Gastrocnemius medialis (tissue), 4 donors: ENCODE data around the gene FAM124A. TPM values are rescaled to one million over a fixed set of nuclear protein-coding genes. Genes with fewer than 3 reads are reported as not detected.

ENCODE experiments used
- ATAC-seq, 2 donors: fragments of 150-250 bp; one replicate each; pipeline ENCODE4 v1.9.1; 2016
- DNase-seq, 2 donors: peaks; one replicate each; pipeline ENCODE4 v3.0.0-alpha.2; 2019
- H3K27ac ChIP-seq, 4 donors: fragments of 200-600 bp; sonication (generic); 1 replicate in 1 of 4; 2 replicates in 3 of 4; pipeline ENCODE4 v1.5.1; 2016 to 2018; ENCODE audit warnings: mild to moderate bottlenecking in 2 of 4, moderate library complexity in 1 of 4
- H3K27me3 ChIP-seq, 3 donors: fragments of 200-600 bp; sonication (generic) in 2 of 3; 1 replicate in 1 of 3; 2 replicates in 2 of 3; pipeline versions ENCODE4 v1.5.1 to v1.6.0; 2016 to 2019; ENCODE audit warnings: mild to moderate bottlenecking in 1 of 3, moderate library complexity in 1 of 3
- H3K36me3 ChIP-seq, 2 donors: fragments of 200-600 bp; sonication (generic) in 1 of 2; one replicate each; pipeline ENCODE4 v1.5.1; 2017 to 2018
- H3K4me1 ChIP-seq, 2 donors: fragments of 200-600 bp; sonication (generic) in 1 of 2; one replicate each; pipeline ENCODE4 v1.5.1; 2016 to 2017; ENCODE audit warnings: mild to moderate bottlenecking in 2 of 2
- H3K4me3 ChIP-seq, 4 donors: fragments of 200-600 bp; sonication (generic) in 3 of 4; 1 replicate in 1 of 4; 2 replicates in 3 of 4; pipeline ENCODE4 v1.5.1; 2016 to 2019; ENCODE audit warnings: mild to moderate bottlenecking in 2 of 4
- H3K9me3 ChIP-seq, 3 donors: fragments of 200-600 bp; sonication (generic) in 2 of 3; 1 replicate in 1 of 3; 2 replicates in 2 of 3; pipeline ENCODE4 v1.5.1; 2016 to 2019
- POLR2A ChIP-seq, 2 donors: fragments of 450-650 bp; IDR thresholded peaks; one replicate each; pipeline ENCODE4 v1.6.1; 2017; ENCODE audit warnings: antibody characterized with exemption in 2 of 2, mild to moderate bottlenecking in 2 of 2, moderate library complexity in 2 of 2
- in situ Hi-C, 4 donors: fragments of 200-750 bp; cut with MboI; loops; one replicate each; pipeline versions ENCODE4 v1.15.0 to v1.8.0; 2017; ENCODE audit warnings: low sequenced_read_pairs in 4 of 4
- intact Hi-C: fragments of 100-400 bp; cut with DNase I; formaldehyde crosslinking; loops from one replicate; pipeline ENCODE4 v1.15.1; 2023; ENCODE audit warnings: low total_unique reads
- total RNA-seq, 4 donors: library from RNA; depleted of rRNA; stranded (reverse); fragments of >200 nt; gene quantifications; one replicate each; pipeline versions ENCODE4 v1.1.0 to v1.2.3, GENCODE V29; 2016
- TF ChIP-seq, protein P1 (sequence below), 5 experiments: fragments of 450-650 bp in 3 of 5; fragments of 200-600 bp in 2 of 5; sonication (generic) in 2 of 5; IDR thresholded peaks in 4 of 5; conservative IDR thresholded peaks in 1 of 5; 1 replicate in 4 of 5; 2 replicates in 1 of 5; pipeline ENCODE4 v1.5.1; 2016 to 2019; ENCODE audit warnings: antibody characterized with exemption in 5 of 5, mild to moderate bottlenecking in 3 of 5, moderate library complexity in 3 of 5

Gene FAM124A
- total RNA-seq, 4 donors from 2014 or later, result 0.66 to 2.0 (median 0.81) TPM

DNA sequence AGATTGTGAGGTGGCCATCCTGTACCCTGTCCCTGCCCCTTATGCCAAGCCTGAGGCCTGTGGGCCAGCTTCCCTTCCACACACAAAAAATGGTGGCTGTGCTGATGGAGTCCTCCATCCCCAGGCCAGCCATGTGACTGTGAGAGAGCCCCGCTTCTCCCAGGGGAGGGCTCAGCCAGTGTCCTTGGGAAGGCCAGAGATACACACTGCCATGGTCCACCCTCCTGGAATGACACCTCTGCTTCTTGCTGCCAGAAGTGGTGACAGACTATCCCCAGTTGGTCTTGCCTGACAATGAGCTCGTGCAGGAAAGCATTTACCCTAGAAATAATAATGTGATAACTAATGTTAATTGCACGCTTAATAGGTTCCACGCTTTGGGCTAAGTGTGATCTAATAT is 38.0 kb downstream of the FAM124A start:
- no peaks in the 10 kb centered on the region for H3K9me3 ChIP-seq
- no peaks in the 10 kb centered on the region for H3K27me3 ChIP-seq
- intact Hi-C loops, result no loop called here
- no peak overlapping the region for H3K4me3 ChIP-seq
- H3K36me3 ChIP-seq, result no peaks in the 10 kb centered on the region
- no peak overlapping the region for H3K27ac ChIP-seq
- ATAC-seq (no peak), DNase-seq (no peak)
- H3K4me1 ChIP-seq, result no peaks in the 10 kb centered on the region
- TF ChIP-seq, protein P1, sequence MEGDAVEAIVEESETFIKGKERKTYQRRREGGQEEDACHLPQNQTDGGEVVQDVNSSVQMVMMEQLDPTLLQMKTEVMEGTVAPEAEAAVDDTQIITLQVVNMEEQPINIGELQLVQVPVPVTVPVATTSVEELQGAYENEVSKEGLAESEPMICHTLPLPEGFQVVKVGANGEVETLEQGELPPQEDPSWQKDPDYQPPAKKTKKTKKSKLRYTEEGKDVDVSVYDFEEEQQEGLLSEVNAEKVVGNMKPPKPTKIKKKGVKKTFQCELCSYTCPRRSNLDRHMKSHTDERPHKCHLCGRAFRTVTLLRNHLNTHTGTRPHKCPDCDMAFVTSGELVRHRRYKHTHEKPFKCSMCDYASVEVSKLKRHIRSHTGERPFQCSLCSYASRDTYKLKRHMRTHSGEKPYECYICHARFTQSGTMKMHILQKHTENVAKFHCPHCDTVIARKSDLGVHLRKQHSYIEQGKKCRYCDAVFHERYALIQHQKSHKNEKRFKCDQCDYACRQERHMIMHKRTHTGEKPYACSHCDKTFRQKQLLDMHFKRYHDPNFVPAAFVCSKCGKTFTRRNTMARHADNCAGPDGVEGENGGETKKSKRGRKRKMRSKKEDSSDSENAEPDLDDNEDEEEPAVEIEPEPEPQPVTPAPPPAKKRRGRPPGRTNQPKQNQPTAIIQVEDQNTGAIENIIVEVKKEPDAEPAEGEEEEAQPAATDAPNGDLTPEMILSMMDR (IDR thresholded peaks at IDR 0.05 in 4 of 5, conservative IDR thresholded peaks at IDR 0.05 in 1 of 5), result no peak
- TF ChIP-seq POLR2A (IDR thresholded peaks at IDR 0.05), result no peak
- in situ Hi-C loops, result no loop called here

DNA sequence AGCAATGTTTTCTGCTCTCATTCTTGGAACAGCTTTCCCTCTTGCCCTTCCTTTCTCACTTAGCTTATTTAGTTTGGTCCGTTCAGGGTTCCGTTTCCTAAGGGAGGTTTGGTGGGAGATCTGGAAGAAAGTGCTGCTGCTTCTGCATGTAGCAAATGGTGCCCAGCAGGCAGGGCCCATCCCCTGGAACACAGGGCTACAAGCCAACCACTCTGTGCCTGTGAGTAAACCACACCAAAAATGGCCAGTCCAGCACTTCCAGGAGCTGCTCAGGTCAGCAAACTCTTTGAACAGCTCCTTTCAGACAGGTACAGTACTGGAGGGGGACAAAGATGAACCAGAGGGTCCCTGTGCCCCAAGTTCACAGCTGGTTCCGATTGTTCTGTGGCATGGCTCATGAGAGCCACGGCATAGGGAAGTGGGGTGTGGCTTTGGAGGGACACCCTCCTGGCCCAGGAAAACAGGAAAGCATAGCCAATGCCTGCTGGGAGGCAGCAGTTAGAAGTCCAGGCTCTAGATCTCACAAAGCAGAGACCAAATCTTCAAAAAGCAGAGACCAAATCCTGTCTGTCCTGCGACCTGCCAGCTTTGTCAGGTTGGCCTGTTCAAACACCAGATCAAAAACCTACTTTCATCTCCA is 39.5 kb downstream of the FAM124A start:
- peaks cover 3 to 9% of the 10 kb centered on the region in 2 donors for H3K4me1 ChIP-seq
- no peaks in the 10 kb centered on the region for H3K36me3 ChIP-seq
- H3K27ac ChIP-seq, result no peak overlapping the region
- in situ Hi-C loops, result no loop called here
- intact Hi-C loops, result no loop called here
- H3K27me3 ChIP-seq, result no peaks in the 10 kb centered on the region
- H3K4me3 ChIP-seq, result no peak overlapping the region
- ATAC-seq, result no peak
- H3K9me3 ChIP-seq, result no peaks in the 10 kb centered on the region
- TF ChIP-seq, protein P1 (IDR thresholded peaks at IDR 0.05 in 4 of 5, conservative IDR thresholded peaks at IDR 0.05 in 1 of 5), result no peak
- no peak for TF ChIP-seq POLR2A (IDR thresholded peaks at IDR 0.05)
- no peak for DNase-seq

DNA sequence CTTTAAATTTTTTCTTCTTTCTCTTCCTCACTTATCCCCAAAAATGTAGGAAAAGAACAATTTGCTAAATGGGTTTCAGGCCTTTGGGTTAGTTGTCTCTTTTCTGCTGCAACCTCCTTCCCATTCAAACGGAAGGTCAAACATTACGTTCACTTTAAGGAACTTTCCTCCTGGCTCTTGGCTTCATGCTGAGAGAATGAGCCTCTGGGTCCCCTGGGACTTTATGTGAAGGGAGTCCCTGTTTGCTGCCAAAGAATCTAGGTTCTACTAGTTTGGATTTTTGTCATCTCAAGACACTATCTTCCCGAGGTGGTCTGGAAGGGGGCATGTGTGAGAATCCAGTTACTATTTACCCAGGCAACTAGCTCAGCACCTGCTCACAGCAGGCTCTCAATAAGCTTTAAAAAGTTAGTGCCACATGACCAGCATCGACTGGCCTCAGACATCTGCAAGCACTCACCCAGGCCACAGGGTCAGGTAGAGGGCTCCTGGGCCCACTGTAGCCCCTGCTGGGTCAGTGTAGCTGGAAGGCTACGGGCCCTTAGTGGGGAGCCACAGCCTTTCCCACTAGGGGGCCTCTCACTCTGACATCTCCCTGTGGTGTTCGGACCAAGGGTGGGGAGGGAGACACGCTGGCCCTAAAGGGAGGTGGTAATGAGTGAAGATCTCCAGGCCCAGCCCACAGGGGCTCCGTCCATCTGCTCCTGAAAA is 40.5 kb downstream of the FAM124A start:
- Histone ChIP-seq H3K9me3 (no peaks in the 10 kb centered on the region), H3K4me1 (peaks cover 6 to 9% of the 10 kb centered on the region in 2 donors), H3K4me3 (no peak overlapping the region), H3K27ac (no peak overlapping the region), H3K27me3 (no peaks in the 10 kb centered on the region), H3K36me3 (no peaks in the 10 kb centered on the region)
- TF ChIP-seq, protein P1 (IDR thresholded peaks at IDR 0.05 in 4 of 5, conservative IDR thresholded peaks at IDR 0.05 in 1 of 5), result no peak
- DNase-seq, result no peak
- in situ Hi-C loops (no loop called here), intact Hi-C loops (no loop called here)
- ATAC-seq, result no peak

DNA sequence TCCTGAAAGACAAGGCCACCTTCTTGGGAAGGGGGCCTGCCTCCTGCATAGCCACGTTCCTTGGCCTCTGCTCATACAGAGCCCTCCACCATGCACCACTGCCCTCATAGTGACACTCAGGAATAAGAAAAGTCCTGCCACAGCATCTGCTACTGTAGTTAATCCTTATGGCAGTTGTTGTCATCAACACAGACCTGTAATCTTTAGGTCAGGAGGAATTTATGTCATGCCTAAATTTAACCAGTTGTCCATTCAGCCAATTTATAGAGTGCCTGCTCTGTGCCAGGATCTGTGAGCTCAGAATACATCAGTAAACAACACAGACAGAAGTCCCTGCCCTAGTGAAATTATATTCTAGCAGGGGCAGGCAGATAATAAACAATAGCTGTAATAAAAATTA is 44.4 kb downstream of the FAM124A start:
- peak in 1 of 2 donors; percentile 93 for ATAC-seq
- no peaks in the 10 kb centered on the region for H3K27me3 ChIP-seq
- peaks cover 6 to 9% of the 10 kb centered on the region in 2 donors for H3K4me1 ChIP-seq
- H3K4me3 ChIP-seq, result no peak overlapping the region
- H3K9me3 ChIP-seq, result no peaks in the 10 kb centered on the region
- TF ChIP-seq, protein P1 (IDR thresholded peaks at IDR 0.05 in 4 of 5, conservative IDR thresholded peaks at IDR 0.05 in 1 of 5), result no peak
- TF ChIP-seq POLR2A (IDR thresholded peaks at IDR 0.05), result no peak
- intact Hi-C loops (loop anchor here (5.0 kb wide), 1 partner anchor 44 kb away; the partner anchor contains the start of gene FAM124A), in situ Hi-C loops (no loop called here)
- H3K27ac ChIP-seq, result peak overlapping the region in 2 of 4 donors; percentile 18 to 29
- no peaks in the 10 kb centered on the region for H3K36me3 ChIP-seq
- no peak for DNase-seq
